Measurements from ENCODE around the gene TUBB3. TPM values are rescaled to one million over a fixed set of nuclear protein-coding genes. Genes with fewer than 3 reads are reported as not detected.

TUBB3 gene
- total and polyA plus RNA-seq, 9 of the 15 experiments (the other 6 are each of a cell fraction or from before 2014, with no cell fraction given), result 0.18 to 12.5 (median 5.0) TPM

DNA sequence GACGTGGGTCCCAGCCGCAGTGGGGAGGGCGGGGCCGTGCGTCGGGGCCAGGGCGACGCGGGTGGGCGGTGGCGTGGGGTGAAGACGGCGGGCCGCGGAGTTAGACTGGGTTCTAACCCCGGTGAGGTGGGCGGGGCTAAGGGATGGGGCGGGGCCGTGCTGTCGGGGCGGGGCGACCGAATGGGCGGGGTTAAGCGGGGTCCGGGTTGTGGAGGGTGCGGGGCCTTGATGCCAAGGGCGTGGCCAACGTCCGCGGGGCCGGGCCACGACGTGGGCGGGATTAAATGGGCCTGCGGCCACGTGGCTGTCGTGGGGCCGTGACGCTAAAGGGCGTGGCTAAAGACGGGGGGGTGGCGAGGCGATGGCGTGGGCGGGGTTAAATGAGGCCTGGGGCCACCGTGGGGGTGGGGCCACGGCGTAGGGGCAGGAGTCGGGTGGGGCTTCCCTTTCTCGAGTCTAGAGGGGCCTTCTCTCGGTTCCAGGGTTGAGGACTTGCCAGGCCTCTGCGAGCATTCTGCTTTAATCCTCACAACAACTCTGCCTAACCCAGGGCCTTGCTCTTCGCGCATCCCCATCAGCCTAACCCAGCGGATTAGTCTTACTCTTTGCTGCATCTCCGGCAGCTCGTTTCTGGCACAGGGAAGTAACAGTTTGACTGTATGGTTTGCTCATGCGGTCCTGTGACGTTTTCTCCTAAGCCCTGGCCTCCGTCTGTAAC is 49.0 kb upstream of the TUBB3 start (continued):
- no peak for TF ChIP-seq SP2 (IDR thresholded peaks at IDR 0.05; ENCODE audit: extremely low read depth, low read depth, low read length, poor library complexity, severe bottlenecking)
- TF ChIP-seq, protein P1, sequence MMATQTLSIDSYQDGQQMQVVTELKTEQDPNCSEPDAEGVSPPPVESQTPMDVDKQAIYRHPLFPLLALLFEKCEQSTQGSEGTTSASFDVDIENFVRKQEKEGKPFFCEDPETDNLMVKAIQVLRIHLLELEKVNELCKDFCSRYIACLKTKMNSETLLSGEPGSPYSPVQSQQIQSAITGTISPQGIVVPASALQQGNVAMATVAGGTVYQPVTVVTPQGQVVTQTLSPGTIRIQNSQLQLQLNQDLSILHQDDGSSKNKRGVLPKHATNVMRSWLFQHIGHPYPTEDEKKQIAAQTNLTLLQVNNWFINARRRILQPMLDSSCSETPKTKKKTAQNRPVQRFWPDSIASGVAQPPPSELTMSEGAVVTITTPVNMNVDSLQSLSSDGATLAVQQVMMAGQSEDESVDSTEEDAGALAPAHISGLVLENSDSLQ (IDR thresholded peaks at IDR 0.05), result peak; percentile 19; the same call in 1 of the 2 replicates
- TF ChIP-seq SPI1 (IDR thresholded peaks at IDR 0.05; ENCODE audit: borderline replicate concordance, low read depth, low read length), result no peak
- TF ChIP-seq, protein P2, sequence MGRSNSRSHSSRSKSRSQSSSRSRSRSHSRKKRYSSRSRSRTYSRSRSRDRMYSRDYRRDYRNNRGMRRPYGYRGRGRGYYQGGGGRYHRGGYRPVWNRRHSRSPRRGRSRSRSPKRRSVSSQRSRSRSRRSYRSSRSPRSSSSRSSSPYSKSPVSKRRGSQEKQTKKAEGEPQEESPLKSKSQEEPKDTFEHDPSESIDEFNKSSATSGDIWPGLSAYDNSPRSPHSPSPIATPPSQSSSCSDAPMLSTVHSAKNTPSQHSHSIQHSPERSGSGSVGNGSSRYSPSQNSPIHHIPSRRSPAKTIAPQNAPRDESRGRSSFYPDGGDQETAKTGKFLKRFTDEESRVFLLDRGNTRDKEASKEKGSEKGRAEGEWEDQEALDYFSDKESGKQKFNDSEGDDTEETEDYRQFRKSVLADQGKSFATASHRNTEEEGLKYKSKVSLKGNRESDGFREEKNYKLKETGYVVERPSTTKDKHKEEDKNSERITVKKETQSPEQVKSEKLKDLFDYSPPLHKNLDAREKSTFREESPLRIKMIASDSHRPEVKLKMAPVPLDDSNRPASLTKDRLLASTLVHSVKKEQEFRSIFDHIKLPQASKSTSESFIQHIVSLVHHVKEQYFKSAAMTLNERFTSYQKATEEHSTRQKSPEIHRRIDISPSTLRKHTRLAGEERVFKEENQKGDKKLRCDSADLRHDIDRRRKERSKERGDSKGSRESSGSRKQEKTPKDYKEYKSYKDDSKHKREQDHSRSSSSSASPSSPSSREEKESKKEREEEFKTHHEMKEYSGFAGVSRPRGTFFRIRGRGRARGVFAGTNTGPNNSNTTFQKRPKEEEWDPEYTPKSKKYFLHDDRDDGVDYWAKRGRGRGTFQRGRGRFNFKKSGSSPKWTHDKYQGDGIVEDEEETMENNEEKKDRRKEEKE (IDR thresholded peaks at IDR 0.05; ENCODE audit: borderline replicate concordance in 1 of 2, control insufficient read depth in 1 of 2, low read depth in 2 of 2, low read length in 1 of 2), result no peak
- no peak for TF ChIP-seq ZC3H8 (IDR thresholded peaks at IDR 0.05)
- TF ChIP-seq RAD51 (IDR thresholded peaks at IDR 0.05; ENCODE audit: borderline replicate concordance, low read depth), result peak; percentile 82
- TF ChIP-seq SOX6 (IDR thresholded peaks at IDR 0.05), result no peak
- 0 out of 2 replicates have a peak, but pooled peaks have one; percentile 14 for TF ChIP-seq CBFA2T2 (conservative IDR thresholded peaks at IDR 0.05)
- TF ChIP-seq, protein P3, sequence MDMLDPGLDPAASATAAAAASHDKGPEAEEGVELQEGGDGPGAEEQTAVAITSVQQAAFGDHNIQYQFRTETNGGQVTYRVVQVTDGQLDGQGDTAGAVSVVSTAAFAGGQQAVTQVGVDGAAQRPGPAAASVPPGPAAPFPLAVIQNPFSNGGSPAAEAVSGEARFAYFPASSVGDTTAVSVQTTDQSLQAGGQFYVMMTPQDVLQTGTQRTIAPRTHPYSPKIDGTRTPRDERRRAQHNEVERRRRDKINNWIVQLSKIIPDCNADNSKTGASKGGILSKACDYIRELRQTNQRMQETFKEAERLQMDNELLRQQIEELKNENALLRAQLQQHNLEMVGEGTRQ (CRISPR knock-in tag; IDR thresholded peaks at IDR 0.05), result peak; percentile 87
- peak; percentile 93 for TF ChIP-seq EGR1 (conservative IDR thresholded peaks at IDR 0.05)
- TF ChIP-seq MCM3 (IDR thresholded peaks at IDR 0.05), result no peak
- TF ChIP-seq TBP (optimal IDR thresholded peaks at IDR 0.05; ENCODE audit: low read depth, low read length), result peak; percentile 15
- TF ChIP-seq ZBTB7A (IDR thresholded peaks at IDR 0.05; ENCODE audit: borderline replicate concordance, control insufficient read depth, low read depth, low read length), result peak; percentile 31; the same call in 1 of the 2 replicates
- TF ChIP-seq, protein P4, sequence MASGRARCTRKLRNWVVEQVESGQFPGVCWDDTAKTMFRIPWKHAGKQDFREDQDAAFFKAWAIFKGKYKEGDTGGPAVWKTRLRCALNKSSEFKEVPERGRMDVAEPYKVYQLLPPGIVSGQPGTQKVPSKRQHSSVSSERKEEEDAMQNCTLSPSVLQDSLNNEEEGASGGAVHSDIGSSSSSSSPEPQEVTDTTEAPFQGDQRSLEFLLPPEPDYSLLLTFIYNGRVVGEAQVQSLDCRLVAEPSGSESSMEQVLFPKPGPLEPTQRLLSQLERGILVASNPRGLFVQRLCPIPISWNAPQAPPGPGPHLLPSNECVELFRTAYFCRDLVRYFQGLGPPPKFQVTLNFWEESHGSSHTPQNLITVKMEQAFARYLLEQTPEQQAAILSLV (tag; IDR thresholded peaks at IDR 0.05), result no peak
- TF ChIP-seq XRCC5 (IDR thresholded peaks at IDR 0.05; ENCODE audit: low read depth, low read length), result no peak
- TF ChIP-seq, protein P5, sequence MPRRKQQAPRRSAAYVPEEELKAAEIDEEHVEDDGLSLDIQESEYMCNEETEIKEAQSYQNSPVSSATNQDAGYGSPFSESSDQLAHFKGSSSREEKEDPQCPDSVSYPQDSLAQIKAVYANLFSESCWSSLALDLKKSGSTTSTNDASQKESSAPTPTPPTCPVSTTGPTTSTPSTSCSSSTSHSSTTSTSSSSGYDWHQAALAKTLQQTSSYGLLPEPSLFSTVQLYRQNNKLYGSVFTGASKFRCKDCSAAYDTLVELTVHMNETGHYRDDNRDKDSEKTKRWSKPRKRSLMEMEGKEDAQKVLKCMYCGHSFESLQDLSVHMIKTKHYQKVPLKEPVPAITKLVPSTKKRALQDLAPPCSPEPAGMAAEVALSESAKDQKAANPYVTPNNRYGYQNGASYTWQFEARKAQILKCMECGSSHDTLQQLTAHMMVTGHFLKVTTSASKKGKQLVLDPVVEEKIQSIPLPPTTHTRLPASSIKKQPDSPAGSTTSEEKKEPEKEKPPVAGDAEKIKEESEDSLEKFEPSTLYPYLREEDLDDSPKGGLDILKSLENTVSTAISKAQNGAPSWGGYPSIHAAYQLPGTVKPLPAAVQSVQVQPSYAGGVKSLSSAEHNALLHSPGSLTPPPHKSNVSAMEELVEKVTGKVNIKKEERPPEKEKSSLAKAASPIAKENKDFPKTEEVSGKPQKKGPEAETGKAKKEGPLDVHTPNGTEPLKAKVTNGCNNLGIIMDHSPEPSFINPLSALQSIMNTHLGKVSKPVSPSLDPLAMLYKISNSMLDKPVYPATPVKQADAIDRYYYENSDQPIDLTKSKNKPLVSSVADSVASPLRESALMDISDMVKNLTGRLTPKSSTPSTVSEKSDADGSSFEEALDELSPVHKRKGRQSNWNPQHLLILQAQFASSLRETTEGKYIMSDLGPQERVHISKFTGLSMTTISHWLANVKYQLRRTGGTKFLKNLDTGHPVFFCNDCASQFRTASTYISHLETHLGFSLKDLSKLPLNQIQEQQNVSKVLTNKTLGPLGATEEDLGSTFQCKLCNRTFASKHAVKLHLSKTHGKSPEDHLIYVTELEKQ (CRISPR knock-in tag; IDR thresholded peaks at IDR 0.05), result no peak
- no peak for TF ChIP-seq MXI1 (IDR thresholded peaks at IDR 0.05; ENCODE audit: low read depth, low read length)

All from K562 (cell line).